Hepatocyte (in vitro differentiated cells): ENCODE data around the gene BBS4.

Experiments
- EZH2 ChIP-seq: fragments of 200-600 bp; sonication (generic); IDR thresholded peaks from 2 replicates; pipeline ENCODE4 v1.6.1; 2016; ENCODE audit warnings: antibody characterized with exemption, mild to moderate bottlenecking, borderline replicate concordance
- EZH2phosphoT487 ChIP-seq: fragments of 200-600 bp; sonication (generic); IDR thresholded peaks from one replicate; pipeline ENCODE4 v1.6.1; 2018; ENCODE audit warnings: antibody characterized with exemption, mild to moderate bottlenecking, low read depth, moderate library complexity; ENCODE audit not compliant: unreplicated experiment, severe bottlenecking

- TF ChIP-seq EZH2phosphoT487 (no peak), EZH2 (no peak)
Measured at GRCh38 chr15:72722071-72722696, 36.2 kb downstream of the BBS4 start.
